K562 (cell line): ENCODE measurements around the gene ARHGAP35. TPM values are rescaled to one million over a fixed set of nuclear protein-coding genes. Genes with fewer than 3 reads are reported as not detected.

Experiments
- ATAC-seq: fragments of 200-7000 bp; cut with Tn5 transposase; 3 replicates; pipeline ENCODE4 v1.9.1; 2020; ENCODE audit warnings: moderate library complexity
- BruUV-seq: library from RNA; stranded (reverse); fragments of 400-500 nt; replicated peaks from 2 replicates; lab custom pipeline; 2021; lab: Mats Ljungman, UMichigan
- CTCF ChIA-PET: fragments of 300-600 bp; formaldehyde crosslinking; extraction: SDS; loops from one replicate; lab custom pipeline; 2021; ENCODE audit warnings: low intra/inter-chr PET ratio; lab: Yijun Ruan, JAX
- POLR2A ChIA-PET: fragments of 300-600, 350-650 bp; sonication (Branson Sonifier 250); formaldehyde crosslinking; extraction: SDS; loops from one replicate; lab custom pipeline; 2021; ENCODE audit warnings: antibody characterized with exemption, inconsistent platforms; lab: Yijun Ruan, JAX
- DNase-seq, 4 experiments: peaks; one replicate each; pipeline versions ENCODE4 v3.0.0 to v3.0.0-alpha.2; 2011 to 2018; ENCODE audit warnings: low spot score in 3 of 4, mixed read lengths in 3 of 4; ENCODE audit errors: extremely low read depth in 1 of 4
- FAIRE-seq: peaks from 2 replicates; lab custom pipeline; 2011; peaks lifted over from hg19 to GRCh38; lab: Jason Lieb, UNC
- H2AFZ ChIP-seq: 2 replicates; pipeline ENCODE4 v1.6.0; 2011; ENCODE audit warnings: low read depth, low read length, control low read depth, inconsistent platforms
- H3K27ac ChIP-seq: fragments of 200-600 bp; 3 replicates; pipeline ENCODE4 v1.8.0; 2011; ENCODE audit warnings: low read depth, mild to moderate bottlenecking, control low read depth, inconsistent platforms, low read length, moderate library complexity, mixed read lengths; ENCODE audit errors: extremely low read depth
- H3K27me3 ChIP-seq, 2 experiments: fragments of 300-600 bp in 1 of 2; 2 replicates in 1 of 2; 3 replicates in 1 of 2; pipeline versions ENCODE4 v1.6.0 to v1.8.0; 2011; ENCODE audit warnings: inconsistent platforms in 2 of 2, low read length in 2 of 2, mild to moderate bottlenecking in 1 of 2, mixed read lengths in 1 of 2, moderate library complexity in 1 of 2; ENCODE audit not compliant: control insufficient read depth in 2 of 2, insufficient read depth in 2 of 2
- H3K36me3 ChIP-seq: fragments of 300-600 bp; 3 replicates; pipeline ENCODE4 v1.8.0; 2011; ENCODE audit warnings: mild to moderate bottlenecking, low read length, inconsistent platforms; ENCODE audit not compliant: control insufficient read depth, insufficient read depth
- H3K4me1 ChIP-seq, 2 experiments: fragments of 200-600 bp in 1 of 2; replicated peaks in 1 of 2; 2 replicates in 1 of 2; 3 replicates in 1 of 2; pipeline versions ENCODE4 v1.5.1 to v1.8.0; 2011; ENCODE audit warnings: inconsistent platforms in 2 of 2, low read length in 2 of 2, mild to moderate bottlenecking in 1 of 2, mixed read lengths in 1 of 2, moderate library complexity in 1 of 2; ENCODE audit not compliant: control insufficient read depth in 2 of 2, insufficient read depth in 2 of 2
- H3K4me2 ChIP-seq: 2 replicates; pipeline ENCODE4 v1.6.1; 2011; ENCODE audit warnings: low read length, control low read depth, inconsistent platforms, mixed read lengths; ENCODE audit not compliant: insufficient read depth
- H3K4me3 ChIP-seq: fragments of 200-600 bp; sonication (generic), shearing (Covaris generic); 2 replicates; pipeline ENCODE4 v1.5.1; 2016; ENCODE audit warnings: control low read depth, inconsistent platforms
- H3K79me2 ChIP-seq: fragments of 200-600 bp; 3 replicates; pipeline ENCODE4 v1.8.0; 2011; ENCODE audit warnings: low read length, inconsistent platforms; ENCODE audit not compliant: control insufficient read depth, insufficient read depth
- H3K9ac ChIP-seq, 2 experiments: 2 replicates each; pipeline versions ENCODE4 v1.6.0 to v1.6.1; 2011; ENCODE audit warnings: low read depth in 2 of 2, low read length in 2 of 2, control low read depth in 1 of 2, inconsistent platforms in 1 of 2, mild to moderate bottlenecking in 1 of 2, mixed read lengths in 1 of 2; ENCODE audit not compliant: insufficient read depth in 1 of 2
- H3K9me1 ChIP-seq: one replicate; pipeline ENCODE4 v1.6.0; 2011; ENCODE audit warnings: inconsistent platforms, mild to moderate bottlenecking, low read length, moderate library complexity; ENCODE audit not compliant: control insufficient read depth, insufficient read depth
- H3K9me3 ChIP-seq: replicated peaks from 2 replicates; pipeline ENCODE4 v1.5.1; 2011; ENCODE audit warnings: low read depth, low read length, inconsistent platforms; ENCODE audit not compliant: control insufficient read depth, insufficient read depth
- H4K20me1 ChIP-seq: replicated peaks from 2 replicates; pipeline ENCODE4 v1.6.1; 2011; ENCODE audit warnings: low read length, inconsistent platforms, mixed read lengths; ENCODE audit not compliant: control insufficient read depth, insufficient read depth
- CBX3 ChIP-seq, 2 experiments: IDR thresholded peaks; 1 replicate in 1 of 2; 2 replicates in 1 of 2; pipeline ENCODE4 v1.6.1; 2012; ENCODE audit warnings: inconsistent platforms in 2 of 2, low read length in 2 of 2, borderline replicate concordance in 1 of 2, control low read depth in 1 of 2
- FOSL1 ChIP-seq: fragments of 200-800 bp; sonication (Bioruptor generic); conservative IDR thresholded peaks from 2 replicates; pipeline ENCODE4 v1.6.1; 2016; ENCODE audit warnings: missing genetic modification characterization, missing compliant biosample characterization
- KAT2B ChIP-seq: IDR thresholded peaks from one replicate; pipeline ENCODE4 v1.6.1; 2012; ENCODE audit warnings: low read depth, mild to moderate bottlenecking, control low read depth, inconsistent platforms, low read length, moderate library complexity
- KHSRP ChIP-seq: fragments of 450-650 bp; IDR thresholded peaks from 2 replicates; pipeline ENCODE4 v1.6.1; 2017
- LCOR ChIP-seq: sonication (generic); formaldehyde crosslinking; IDR thresholded peaks from 2 replicates; pipeline ENCODE4 v1.8.0; 2022; ENCODE audit warnings: mild to moderate bottlenecking, missing genetic modification reagents
- MAZ ChIP-seq, 2 experiments: fragments of 450-650 bp in 1 of 2; sonication (generic) in 1 of 2; formaldehyde crosslinking; IDR thresholded peaks in 1 of 2; conservative IDR thresholded peaks in 1 of 2; 2 replicates each; pipeline versions ENCODE4 v1.4.0 to v1.5.0; 2020; ENCODE audit warnings: mild to moderate bottlenecking in 1 of 2, missing genetic modification reagents in 1 of 2
- MTA2 ChIP-seq: fragments of 450-650 bp; IDR thresholded peaks from 2 replicates; pipeline ENCODE4 v1.6.1; 2016; ENCODE audit warnings: low read depth
- MYC ChIP-seq, 2 experiments: fragments of 250-450 bp in 1 of 2; sonication (Bioruptor Pico) in 1 of 2; IDR thresholded peaks; 2 replicates each; pipeline versions ENCODE4 v1.5.1 to v1.6.1; 2012 to 2021; ENCODE audit warnings: low read depth in 2 of 2, borderline replicate concordance in 1 of 2, improper control_type of control experiment in 1 of 2, low read length in 1 of 2, mild to moderate bottlenecking in 1 of 2, moderate library complexity in 1 of 2
- MYNN ChIP-seq, 2 experiments: sonication (generic); formaldehyde crosslinking in 1 of 2; IDR thresholded peaks; 2 replicates each; pipeline versions ENCODE4 v1.5.0 to v1.6.1; 2016 to 2020; ENCODE audit warnings: antibody characterized with exemption in 1 of 2, missing genetic modification reagents in 1 of 2
- SAFB ChIP-seq: fragments of 200-400 bp; formaldehyde crosslinking; IDR thresholded peaks from 2 replicates; pipeline ENCODE4 v1.6.1; 2017; ENCODE audit warnings: low read depth, low read length, borderline replicate concordance
- TRIM24 ChIP-seq, 2 experiments: fragments of 450-650 bp; IDR thresholded peaks; 2 replicates each; pipeline ENCODE4 v1.6.1; 2016
- ZEB2 ChIP-seq: fragments of 450-650 bp; IDR thresholded peaks from 2 replicates; pipeline ENCODE4 v1.6.1; 2016
- WGBS: fragments of 100-300 bp; shearing (Covaris generic); methylation state at CpG from one replicate; pipeline ENCODE4 v1.1.6; 2016; ENCODE audit warnings: low coverage, mixed read lengths; ENCODE audit not compliant: insufficient coverage; ENCODE audit errors: missing lambda C conversion rate; 5-methylcytosine and 5-hydroxymethylcytosine counted together
- in situ Hi-C: fragments of 300-500 bp; cut with MboI; formaldehyde crosslinking; loops from 4 replicates; pipeline ENCODE4 v1.15.0; 2018; ENCODE audit warnings: inconsistent platforms, mixed read lengths
- intact Hi-C: fragments of 100-400 bp; cut with micrococcal nuclease; formaldehyde crosslinking; loops from 2 replicates; pipeline ENCODE4 v1.14.2; 2022
- polyA plus RNA-seq, 8 experiments: library from polyadenylated mRNA; depleted of rRNA in 4 of 8; stranded (reverse) in 5 of 8; unstranded in 3 of 8; fragments of >200 nt; fragmentation: Nextera tagmentation in 2 of 8; fragmentation: Illumina TruSeq in 1 of 8; extraction: Ambion mirVana in 2 of 8; extraction: Trizol in 1 of 8; gene quantifications; 2 replicates each; pipeline versions ENCODE4 v1.2.1 to v1.2.3, GENCODE V29; 2011 to 2014; ENCODE audit warnings: inconsistent platforms in 1 of 8, missing spikeins in 1 of 8
- total RNA-seq, 7 experiments: library from RNA; depleted of rRNA in 6 of 7; stranded (reverse); fragments of >200 nt in 6 of 7; fragmentation: Illumina TruSeq in 2 of 7; extraction: Trizol in 2 of 7; gene quantifications; 2 replicates each; pipeline versions ENCODE4 v1.2.1 to v1.2.3, GENCODE V29; 2011 to 2021; ENCODE audit warnings: low replicate concordance in 1 of 7
- TF ChIP-seq, protein P1 (sequence below), 2 experiments: fragments of 450-650 bp; IDR thresholded peaks; 2 replicates each; pipeline ENCODE4 v1.6.1; 2018; ENCODE audit warnings: mild to moderate bottlenecking in 2 of 2, low read depth in 1 of 2; ENCODE audit not compliant: partially characterized antibody in 2 of 2
- TF ChIP-seq, protein P2 (sequence below), 2 experiments: fragments of 150-350 bp in 1 of 2; IDR thresholded peaks; 2 replicates each; pipeline ENCODE4 v1.6.1; 2012 to 2016; ENCODE audit warnings: low read depth in 2 of 2, low read length in 2 of 2, mild to moderate bottlenecking in 1 of 2, moderate library complexity in 1 of 2

The ARHGAP35 gene
- total and polyA plus RNA-seq, 9 of the 15 experiments (the other 6 are each of a cell fraction or from before 2014, with no cell fraction given) = 0.27 to 26.4 (median 10.2) TPM

DNA sequence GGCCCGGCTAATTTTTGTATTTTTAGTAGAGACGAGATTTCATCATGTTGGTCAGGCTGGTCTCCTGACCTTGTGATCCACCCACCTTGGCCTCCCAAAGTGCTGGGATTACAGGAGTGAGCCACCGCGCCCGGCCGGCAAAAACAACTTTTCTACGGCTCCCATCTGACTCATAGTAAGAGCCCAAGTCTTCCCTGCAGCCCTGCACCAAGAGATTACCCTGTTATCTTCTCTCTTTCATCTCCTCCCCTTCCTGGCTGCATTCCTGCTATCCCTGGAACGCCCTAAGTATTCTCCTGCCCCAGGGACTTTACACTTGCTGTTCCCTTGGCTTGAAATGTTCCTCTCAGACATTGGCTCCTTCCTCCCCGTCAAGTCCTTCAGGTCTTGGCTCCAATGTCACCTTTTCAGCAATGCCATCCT lies 16.7 kb upstream of the ARHGAP35 start:
- ATAC-seq (peak; percentile 73), DNase-seq (peak; percentile 45 to 84 (median 60)), FAIRE-seq (peak; percentile 82)
- ChIA-PET CTCF (no interaction called here), POLR2A (interaction anchor here (0.7 to 1.7 kb wide), 8 partner anchors 12 to 74 kb away, joined by 3 to 7 read pairs (median 4); partner anchors contain the start of gene SLC1A5)
- no peak overlapping the region for H2AFZ ChIP-seq
- in situ Hi-C loops = loop anchor here (5.0 kb wide), 1 partner anchor 77 kb away; no protein-coding TSS in a partner anchor
- BruUV-seq = no TSS peak
- H3K9ac ChIP-seq = peak overlapping the region in 1 of 2 experiments; percentile 61; a peak in 1 of 4 replicates
- H4K20me1 ChIP-seq = 0 out of 2 replicates have a peak, but pooled peaks cover 4% of the 10 kb centered on the region
- peaks cover 65% of the 10 kb centered on the region for H3K36me3 ChIP-seq
- intact Hi-C loops = no loop called here
- no peak overlapping the region for H3K4me3 ChIP-seq
- peaks cover 47% of the 10 kb centered on the region for H3K79me2 ChIP-seq
- H3K9me1 ChIP-seq = peaks cover 3% of the 10 kb centered on the region
- 4% methylated on average over 8 of the region's 9 CpGs for WGBS
- peaks cover 42 to 61% of the 10 kb centered on the region in 2 experiments for H3K4me1 ChIP-seq
- H3K27ac ChIP-seq = peak overlapping the region; percentile 51; the same call in 2 of the 3 replicates
- no peaks in the 10 kb centered on the region for H3K27me3 ChIP-seq
- H3K9me3 ChIP-seq = no peaks in the 10 kb centered on the region
- peak overlapping the region; percentile 45 for H3K4me2 ChIP-seq
- TF ChIP-seq KAT2B = no peak
- TF ChIP-seq ZEB2 = peak; percentile 84
- TF ChIP-seq, protein P1, sequence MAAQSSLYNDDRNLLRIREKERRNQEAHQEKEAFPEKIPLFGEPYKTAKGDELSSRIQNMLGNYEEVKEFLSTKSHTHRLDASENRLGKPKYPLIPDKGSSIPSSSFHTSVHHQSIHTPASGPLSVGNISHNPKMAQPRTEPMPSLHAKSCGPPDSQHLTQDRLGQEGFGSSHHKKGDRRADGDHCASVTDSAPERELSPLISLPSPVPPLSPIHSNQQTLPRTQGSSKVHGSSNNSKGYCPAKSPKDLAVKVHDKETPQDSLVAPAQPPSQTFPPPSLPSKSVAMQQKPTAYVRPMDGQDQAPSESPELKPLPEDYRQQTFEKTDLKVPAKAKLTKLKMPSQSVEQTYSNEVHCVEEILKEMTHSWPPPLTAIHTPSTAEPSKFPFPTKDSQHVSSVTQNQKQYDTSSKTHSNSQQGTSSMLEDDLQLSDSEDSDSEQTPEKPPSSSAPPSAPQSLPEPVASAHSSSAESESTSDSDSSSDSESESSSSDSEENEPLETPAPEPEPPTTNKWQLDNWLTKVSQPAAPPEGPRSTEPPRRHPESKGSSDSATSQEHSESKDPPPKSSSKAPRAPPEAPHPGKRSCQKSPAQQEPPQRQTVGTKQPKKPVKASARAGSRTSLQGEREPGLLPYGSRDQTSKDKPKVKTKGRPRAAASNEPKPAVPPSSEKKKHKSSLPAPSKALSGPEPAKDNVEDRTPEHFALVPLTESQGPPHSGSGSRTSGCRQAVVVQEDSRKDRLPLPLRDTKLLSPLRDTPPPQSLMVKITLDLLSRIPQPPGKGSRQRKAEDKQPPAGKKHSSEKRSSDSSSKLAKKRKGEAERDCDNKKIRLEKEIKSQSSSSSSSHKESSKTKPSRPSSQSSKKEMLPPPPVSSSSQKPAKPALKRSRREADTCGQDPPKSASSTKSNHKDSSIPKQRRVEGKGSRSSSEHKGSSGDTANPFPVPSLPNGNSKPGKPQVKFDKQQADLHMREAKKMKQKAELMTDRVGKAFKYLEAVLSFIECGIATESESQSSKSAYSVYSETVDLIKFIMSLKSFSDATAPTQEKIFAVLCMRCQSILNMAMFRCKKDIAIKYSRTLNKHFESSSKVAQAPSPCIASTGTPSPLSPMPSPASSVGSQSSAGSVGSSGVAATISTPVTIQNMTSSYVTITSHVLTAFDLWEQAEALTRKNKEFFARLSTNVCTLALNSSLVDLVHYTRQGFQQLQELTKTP (IDR thresholded peaks at IDR 0.05; ENCODE audit: low read depth in 1 of 2, partially characterized antibody in 2 of 2) = peak in 1 of 2 experiments; percentile 62
- TF ChIP-seq, protein P2, sequence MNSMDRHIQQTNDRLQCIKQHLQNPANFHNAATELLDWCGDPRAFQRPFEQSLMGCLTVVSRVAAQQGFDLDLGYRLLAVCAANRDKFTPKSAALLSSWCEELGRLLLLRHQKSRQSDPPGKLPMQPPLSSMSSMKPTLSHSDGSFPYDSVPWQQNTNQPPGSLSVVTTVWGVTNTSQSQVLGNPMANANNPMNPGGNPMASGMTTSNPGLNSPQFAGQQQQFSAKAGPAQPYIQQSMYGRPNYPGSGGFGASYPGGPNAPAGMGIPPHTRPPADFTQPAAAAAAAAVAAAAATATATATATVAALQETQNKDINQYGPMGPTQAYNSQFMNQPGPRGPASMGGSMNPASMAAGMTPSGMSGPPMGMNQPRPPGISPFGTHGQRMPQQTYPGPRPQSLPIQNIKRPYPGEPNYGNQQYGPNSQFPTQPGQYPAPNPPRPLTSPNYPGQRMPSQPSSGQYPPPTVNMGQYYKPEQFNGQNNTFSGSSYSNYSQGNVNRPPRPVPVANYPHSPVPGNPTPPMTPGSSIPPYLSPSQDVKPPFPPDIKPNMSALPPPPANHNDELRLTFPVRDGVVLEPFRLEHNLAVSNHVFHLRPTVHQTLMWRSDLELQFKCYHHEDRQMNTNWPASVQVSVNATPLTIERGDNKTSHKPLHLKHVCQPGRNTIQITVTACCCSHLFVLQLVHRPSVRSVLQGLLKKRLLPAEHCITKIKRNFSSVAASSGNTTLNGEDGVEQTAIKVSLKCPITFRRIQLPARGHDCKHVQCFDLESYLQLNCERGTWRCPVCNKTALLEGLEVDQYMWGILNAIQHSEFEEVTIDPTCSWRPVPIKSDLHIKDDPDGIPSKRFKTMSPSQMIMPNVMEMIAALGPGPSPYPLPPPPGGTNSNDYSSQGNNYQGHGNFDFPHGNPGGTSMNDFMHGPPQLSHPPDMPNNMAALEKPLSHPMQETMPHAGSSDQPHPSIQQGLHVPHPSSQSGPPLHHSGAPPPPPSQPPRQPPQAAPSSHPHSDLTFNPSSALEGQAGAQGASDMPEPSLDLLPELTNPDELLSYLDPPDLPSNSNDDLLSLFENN (IDR thresholded peaks at IDR 0.05; ENCODE audit: low read depth in 2 of 2, low read length in 2 of 2) = peak in 1 of 2 experiments; percentile 44; a peak in 1 of 4 replicates
- TF ChIP-seq TRIM24 (IDR thresholded peaks at IDR 0.05) = peak; percentile 52 to 70; a peak in 2 of 4 replicates
- 0 out of 4 replicates have a peak, but pooled peaks of 1 of the 2 experiments have one; percentile 55 for TF ChIP-seq MAZ (CRISPR knock-in tag; conservative IDR thresholded peaks at IDR 0.05 in 1 of 2, IDR thresholded peaks at IDR 0.05 in 1 of 2)
- peak; percentile 41; the same call in 1 of the 2 replicates for TF ChIP-seq MYC (IDR thresholded peaks at IDR 0.05; ENCODE audit: low read depth, low read length)
- no peak for TF ChIP-seq MYC (CRISPR knock-in tag; IDR thresholded peaks at IDR 0.05; ENCODE audit: borderline replicate concordance, low read depth)
- TF ChIP-seq LCOR = peak; percentile 55; the same call in 1 of the 2 replicates
- TF ChIP-seq MYNN (IDR thresholded peaks at IDR 0.05) = 0 out of 2 replicates have a peak, but pooled peaks have one; percentile 18
- no peak for TF ChIP-seq MYNN (CRISPR knock-in tag; IDR thresholded peaks at IDR 0.05)
- TF ChIP-seq FOSL1 = peak; percentile 95
- TF ChIP-seq CBX3 (IDR thresholded peaks at IDR 0.05; ENCODE audit: borderline replicate concordance in 1 of 2, low read length in 2 of 2) = peak in 1 of 2 experiments; percentile 14; a peak in 1 of 3 replicates
- no peak for TF ChIP-seq KHSRP
- no peak for TF ChIP-seq SAFB
- TF ChIP-seq MTA2 = peak; percentile 72
